Measurements from ENCODE around the gene RXRA.

The RXRA gene

DNA sequence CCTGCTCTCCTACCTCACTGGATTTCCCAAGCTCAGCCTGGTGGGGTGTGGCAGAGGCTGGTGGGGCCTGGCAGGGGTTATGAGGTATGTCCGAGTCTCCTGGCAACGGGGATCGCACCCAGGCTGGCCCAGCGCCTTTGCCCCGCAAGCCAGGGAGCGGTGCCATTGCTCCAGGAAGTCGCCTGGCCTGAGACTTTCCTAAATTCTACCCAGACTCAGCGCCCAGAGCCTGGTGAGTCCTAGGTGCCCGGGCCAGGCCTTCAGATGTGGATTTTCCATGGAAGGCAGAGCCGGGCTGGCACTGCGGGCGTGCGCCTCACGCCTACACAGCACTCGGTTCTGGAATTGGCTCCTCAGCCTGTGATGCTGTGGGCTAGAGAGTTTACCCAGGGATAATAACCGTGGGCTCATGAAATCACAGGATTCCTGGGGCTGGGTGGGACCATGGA, 159.9 kb downstream of the RXRA start:
- FAIRE-seq (no peak), DNase-seq (ENCODE audit: insufficient read length, low spot score) (no peak)
- no peak for TF ChIP-seq PAX5 (IDR thresholded peaks at IDR 0.05; ENCODE audit: insufficient read depth, low read length, severe bottlenecking)
- TF ChIP-seq POLR2A (IDR thresholded peaks at IDR 0.05; ENCODE audit: low read depth, low read length): no peak
- TF ChIP-seq SPI1 (IDR thresholded peaks at IDR 0.05; ENCODE audit: low read depth, low read length): no peak
- no peak for TF ChIP-seq POLR2AphosphoS5 (IDR thresholded peaks at IDR 0.05; ENCODE audit: low read depth, low read length)
- TF ChIP-seq POU2F2 (IDR thresholded peaks at IDR 0.05; ENCODE audit: low read depth, low read length): no peak
- no peak for TF ChIP-seq TAF1 (IDR thresholded peaks at IDR 0.05; ENCODE audit: low read depth, low read length)

GRCh38 chr9:134486596-134486995, 160.3 kb downstream of the RXRA start:
- no peak for TF ChIP-seq TAF1 (IDR thresholded peaks at IDR 0.05; ENCODE audit: low read depth, low read length)
- TF ChIP-seq POLR2A (IDR thresholded peaks at IDR 0.05; ENCODE audit: low read depth, low read length): no peak
- no peak for TF ChIP-seq PAX5 (IDR thresholded peaks at IDR 0.05; ENCODE audit: insufficient read depth, low read length, severe bottlenecking)
- no peak for TF ChIP-seq POLR2AphosphoS5 (IDR thresholded peaks at IDR 0.05; ENCODE audit: low read depth, low read length)
- TF ChIP-seq SPI1 (IDR thresholded peaks at IDR 0.05; ENCODE audit: low read depth, low read length): no peak
- no peak for TF ChIP-seq POU2F2 (IDR thresholded peaks at IDR 0.05; ENCODE audit: low read depth, low read length)
- no peak for DNase-seq (ENCODE audit: insufficient read length, low spot score)
- no peak for FAIRE-seq

Data from GM12891 (cell line).